ENCODE data around the gene CYBRD1.

GRCh38 chr2:171578127-171578803 is 56.0 kb downstream of the CYBRD1 start:
- TF ChIP-seq CTCF (IDR thresholded peaks at IDR 0.05), result no peak
- TF ChIP-seq POLR2A (IDR thresholded peaks at IDR 0.05), result no peak
